Choroid plexus epithelial cell (primary cell): ENCODE measurements around the gene CP.
A peak's percentile ranks its signal among the peaks of the same experiment; 100 is the strongest.
"Not testable (repeated sequence)": the region's sequence is repeated elsewhere in the genome, so short reads cannot be mapped to it uniquely, and the experiment has no call there.

Source experiments
- DNase-seq: peaks from one replicate; pipeline ENCODE4 v3.0.0-alpha.2; 2010; ENCODE audit warnings: low read depth
- H3K4me3 ChIP-seq: 2 replicates; pipeline ENCODE4 v1.5.1; 2011; ENCODE audit warnings: low read depth, mild to moderate bottlenecking, control low read depth, low read length, moderate library complexity
- CTCF ChIP-seq: conservative IDR thresholded peaks from 2 replicates; pipeline ENCODE4 v1.5.1; 2011; ENCODE audit warnings: low read depth, mild to moderate bottlenecking, control low read depth, inconsistent platforms, low read length, moderate library complexity

Gene CP

GRCh38 chr3:149227591-149228268, 6.1 kb upstream of the CP start:
- DNase-seq: peak; percentile 65
- no peak overlapping the region for H3K4me3 ChIP-seq
- TF ChIP-seq CTCF: no peak

GRCh38 chr3:149226776-149227175, 5.1 kb upstream of the CP start:
- H3K4me3 ChIP-seq: no peak overlapping the region

GRCh38 chr3:149224736-149225594, 3.3 kb upstream of the CP start:
- no peak for TF ChIP-seq CTCF
- H3K4me3 ChIP-seq: peak overlapping the region; percentile 49
- peak; percentile 90 for DNase-seq

More at GRCh38 chr3:149226776-149227175, 5.1 kb upstream of the CP start:
- DNase-seq: no peak
- TF ChIP-seq CTCF: no peak

- DNase-seq: no peak
- no peak for TF ChIP-seq CTCF
- no peak overlapping the region for H3K4me3 ChIP-seq
Measured at GRCh38 chr3:149223461-149223820, 1.8 kb upstream of the CP start.

- DNase-seq, H3K4me3 ChIP-seq: not testable (repeated sequence)
Measured at GRCh38 chr3:149219380-149220121, 2.1 kb downstream of the CP start.

GRCh38 chr3:149217347-149217746, 4.3 kb downstream of the CP start:
- no peak for TF ChIP-seq CTCF
- DNase-seq: no peak
- no peak overlapping the region for H3K4me3 ChIP-seq

- TF ChIP-seq CTCF: no peak
- no peak overlapping the region for H3K4me3 ChIP-seq
- DNase-seq: peak; percentile 43
Measured at GRCh38 chr3:149216193-149216869, 5.3 kb downstream of the CP start.
